Endodermal cell (in vitro differentiated cells): ENCODE measurements around the gene LDAH. TPM values are rescaled to one million over a fixed set of nuclear protein-coding genes. Genes with fewer than 3 reads are reported as not detected.

Source experiments
- DNase-seq: peaks from one replicate; pipeline ENCODE4 v3.0.0-alpha.2; 2017
- H3K27ac ChIP-seq: 2 replicates; pipeline ENCODE4 v1.5.1; 2013; ENCODE audit warnings: mild to moderate bottlenecking, low read depth, low read length, moderate library complexity
- H3K27me3 ChIP-seq: 2 replicates; pipeline ENCODE4 v1.6.1; 2013; ENCODE audit warnings: mild to moderate bottlenecking, low read length, moderate library complexity; ENCODE audit not compliant: insufficient read depth, control insufficient read depth, poor library complexity, severe bottlenecking
- H3K36me3 ChIP-seq: 2 replicates; pipeline ENCODE4 v1.7.0; 2013; ENCODE audit warnings: mild to moderate bottlenecking, low read length, moderate library complexity; ENCODE audit not compliant: control insufficient read depth, insufficient read depth
- H3K4me1 ChIP-seq: one replicate; pipeline ENCODE4 v1.7.0; 2013; ENCODE audit warnings: low read length; ENCODE audit not compliant: control insufficient read depth, insufficient read depth
- H3K4me3 ChIP-seq: 2 replicates; pipeline ENCODE4 v1.5.1; 2013; ENCODE audit warnings: mild to moderate bottlenecking, low read length, moderate library complexity
- H3K9ac ChIP-seq: 2 replicates; pipeline ENCODE4 v1.6.1; 2013; ENCODE audit warnings: mild to moderate bottlenecking, low read length, moderate library complexity; ENCODE audit not compliant: poor library complexity, severe bottlenecking; ENCODE audit errors: extremely low read depth
- H3K9me3 ChIP-seq: 2 replicates; pipeline ENCODE4 v1.6.1; 2013; ENCODE audit warnings: mild to moderate bottlenecking, low read length, moderate library complexity; ENCODE audit not compliant: control insufficient read depth
- H3K27ac Mint-ChIP-seq: 2 replicates; pipeline ENCODE4 v1.8.0; 2020; ENCODE audit warnings: mixed read lengths
- H3K27me3 Mint-ChIP-seq: 2 replicates; pipeline ENCODE4 v1.8.0; 2021; ENCODE audit warnings: mild to moderate bottlenecking, mixed read lengths; ENCODE audit not compliant: insufficient read depth
- H3K36me3 Mint-ChIP-seq: 2 replicates; pipeline ENCODE4 v1.8.0; 2020; ENCODE audit warnings: low read depth, mixed read lengths
- H3K4me1 Mint-ChIP-seq: 2 replicates; pipeline ENCODE4 v1.8.0; 2020; ENCODE audit warnings: mixed read lengths
- H3K4me3 Mint-ChIP-seq: 2 replicates; pipeline ENCODE4 v1.8.0; 2020; ENCODE audit warnings: mild to moderate bottlenecking, moderate library complexity, mixed read lengths
- H3K9me3 Mint-ChIP-seq: 2 replicates; pipeline ENCODE4 v1.8.0; 2020; ENCODE audit warnings: mild to moderate bottlenecking, mixed read lengths
- WGBS, 2 experiments: methylation state at CpG; one replicate each; pipeline versions ENCODE4 v1.1.5 to v1.1.7; 2013; ENCODE audit warnings: missing lambda C conversion rate in 2 of 2, mixed read lengths in 1 of 2; ENCODE audit not compliant: insufficient coverage in 1 of 2, insufficient read length in 1 of 2; 5-methylcytosine and 5-hydroxymethylcytosine counted together
- total RNA-seq, 2 donors: library from RNA; stranded (reverse); fragmentation: NEBNext Ultra II Directional in 1 of 2; extraction: Animal tissue kit (Norgen Biotek cat#: 25700) in 1 of 2; gene quantifications; 2 replicates in 1 of 2; 3 replicates in 1 of 2; pipeline ENCODE4 v1.2.1, GENCODE V29; 2021
- TF ChIP-seq, protein P1 (sequence below): fragments of 200-600 bp; sonication (generic); conservative IDR thresholded peaks from 2 replicates; pipeline ENCODE4 v1.5.0; 2021; ENCODE audit warnings: antibody characterized with exemption, mild to moderate bottlenecking

LDAH gene
- total RNA-seq, 2 donors from 2014 or later, result 28.7 to 42.2 TPM

- H3K36me3 Mint-ChIP-seq, result peaks cover 13% of the 10 kb centered on the region
- 81 to 95% methylated on average over 2 to 3 of the region's 3 CpGs for WGBS, 2 experiments
- no peaks in the 10 kb centered on the region for H3K4me1 Mint-ChIP-seq
- TF ChIP-seq, protein P1, sequence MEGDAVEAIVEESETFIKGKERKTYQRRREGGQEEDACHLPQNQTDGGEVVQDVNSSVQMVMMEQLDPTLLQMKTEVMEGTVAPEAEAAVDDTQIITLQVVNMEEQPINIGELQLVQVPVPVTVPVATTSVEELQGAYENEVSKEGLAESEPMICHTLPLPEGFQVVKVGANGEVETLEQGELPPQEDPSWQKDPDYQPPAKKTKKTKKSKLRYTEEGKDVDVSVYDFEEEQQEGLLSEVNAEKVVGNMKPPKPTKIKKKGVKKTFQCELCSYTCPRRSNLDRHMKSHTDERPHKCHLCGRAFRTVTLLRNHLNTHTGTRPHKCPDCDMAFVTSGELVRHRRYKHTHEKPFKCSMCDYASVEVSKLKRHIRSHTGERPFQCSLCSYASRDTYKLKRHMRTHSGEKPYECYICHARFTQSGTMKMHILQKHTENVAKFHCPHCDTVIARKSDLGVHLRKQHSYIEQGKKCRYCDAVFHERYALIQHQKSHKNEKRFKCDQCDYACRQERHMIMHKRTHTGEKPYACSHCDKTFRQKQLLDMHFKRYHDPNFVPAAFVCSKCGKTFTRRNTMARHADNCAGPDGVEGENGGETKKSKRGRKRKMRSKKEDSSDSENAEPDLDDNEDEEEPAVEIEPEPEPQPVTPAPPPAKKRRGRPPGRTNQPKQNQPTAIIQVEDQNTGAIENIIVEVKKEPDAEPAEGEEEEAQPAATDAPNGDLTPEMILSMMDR, result no peak
- Histone ChIP-seq H3K27ac (no peak overlapping the region), H3K4me1 (no peaks in the 10 kb centered on the region), H3K9ac (no peak overlapping the region), H3K27me3 (no peaks in the 10 kb centered on the region), H3K9me3 (no peaks in the 10 kb centered on the region), H3K36me3 (no peaks in the 10 kb centered on the region), H3K4me3 (no peak overlapping the region)
- H3K27me3 Mint-ChIP-seq, result no peaks in the 10 kb centered on the region
- DNase-seq, result no peak
- no peak overlapping the region for H3K27ac Mint-ChIP-seq
- H3K4me3 Mint-ChIP-seq, result no peak overlapping the region
- H3K9me3 Mint-ChIP-seq, result no peaks in the 10 kb centered on the region
Observed at GRCh38 chr2:20724500-20725053, 98.3 kb downstream of the LDAH start.

- Histone ChIP-seq H3K27ac (no peak overlapping the region), H3K9me3 (no peaks in the 10 kb centered on the region), H3K36me3 (no peaks in the 10 kb centered on the region), H3K4me1 (no peaks in the 10 kb centered on the region), H3K27me3 (no peaks in the 10 kb centered on the region), H3K9ac (no peak overlapping the region), H3K4me3 (no peak overlapping the region)
- Mint-ChIP-seq H3K9me3 (no peaks in the 10 kb centered on the region), H3K27me3 (no peaks in the 10 kb centered on the region), H3K36me3 (peaks cover 13% of the 10 kb centered on the region), H3K4me3 (no peak overlapping the region), H3K27ac (no peak overlapping the region), H3K4me1 (no peaks in the 10 kb centered on the region)
- no peak for DNase-seq
- TF ChIP-seq, protein P1, result no peak
Observed at GRCh38 chr2:20723543-20723942, 99.4 kb downstream of the LDAH start.

DNA sequence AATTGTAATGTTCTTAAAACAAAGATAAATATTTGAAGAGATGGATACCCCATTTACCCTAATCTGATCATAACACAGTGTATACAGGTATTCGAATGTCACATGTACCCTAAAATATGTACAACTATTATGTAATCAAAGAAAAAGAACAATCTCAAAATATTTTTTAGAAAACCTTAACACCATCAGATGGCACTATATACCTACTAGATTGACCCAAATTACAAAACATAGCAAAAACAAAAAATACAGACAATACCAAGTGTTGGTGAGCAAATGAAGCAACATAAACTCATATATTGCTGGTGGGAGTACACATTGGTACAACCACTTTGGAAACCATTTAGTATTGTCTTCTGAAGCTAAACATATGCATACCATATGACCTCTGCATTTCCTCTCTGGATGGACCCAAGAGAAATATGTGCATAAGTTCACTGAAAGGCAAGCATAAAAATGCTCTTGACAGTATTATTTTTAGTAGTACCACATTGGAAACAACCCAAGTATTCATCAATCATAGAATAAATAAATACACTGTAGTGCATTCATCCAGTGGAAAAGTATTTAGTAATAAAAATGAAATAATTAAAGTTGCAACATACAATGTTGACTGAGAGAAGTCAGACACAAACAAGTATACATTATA lies 100.2 kb downstream of the LDAH start:
- Mint-ChIP-seq H3K36me3 (peaks cover 13% of the 10 kb centered on the region), H3K27ac (no peak overlapping the region), H3K4me3 (no peak overlapping the region), H3K9me3 (no peaks in the 10 kb centered on the region), H3K27me3 (no peaks in the 10 kb centered on the region), H3K4me1 (no peaks in the 10 kb centered on the region)
- DNase-seq, result no peak
- Histone ChIP-seq H3K4me3 (no peak overlapping the region), H3K36me3 (no peaks in the 10 kb centered on the region), H3K9ac (no peak overlapping the region), H3K4me1 (no peaks in the 10 kb centered on the region), H3K27me3 (no peaks in the 10 kb centered on the region), H3K9me3 (no peaks in the 10 kb centered on the region), H3K27ac (no peak overlapping the region)
- TF ChIP-seq, protein P1, result no peak
- 93% methylated on average over 1 of the region's 1 CpG; no CpG with 5 or more reads in 1 of the 2 experiments for WGBS, 2 experiments
